ENCODE measurements around the gene SRP14.
A peak's percentile ranks its signal among the peaks of the same experiment; 100 is the strongest.
"Not testable (repeated sequence)": the region's sequence is repeated elsewhere in the genome, so short reads cannot be mapped to it uniquely, and the experiment has no call there.

SRP14 gene

GRCh38 chr15:40038638-40039543 lies at the start of gene SRP14:
Gene SRP14 (minus strand): TSS chr15:40039181. CDS start chr15:40039116, 65 bp downstream.
- DNase-seq: peak; percentile 93

- no peak for DNase-seq
Measured at GRCh38 chr15:40087991-40088928, 49.3 kb upstream of the SRP14 start.

- DNase-seq: no peak
Measured at GRCh38 chr15:40087068-40087810, 48.3 kb upstream of the SRP14 start.

GRCh38 chr15:40085266-40085665 lies 46.3 kb upstream of the SRP14 start:
- no peak for DNase-seq

- no peak for DNase-seq
Measured at GRCh38 chr15:40084650-40085049, 45.7 kb upstream of the SRP14 start.

- no peak for DNase-seq
Measured at GRCh38 chr15:40082195-40082883, 43.4 kb upstream of the SRP14 start.

- no peak for DNase-seq
Measured at GRCh38 chr15:40081691-40082194, 42.8 kb upstream of the SRP14 start.

GRCh38 chr15:40080847-40081246 lies 41.9 kb upstream of the SRP14 start:
- DNase-seq: no peak

GRCh38 chr15:40080104-40080503 lies 41.1 kb upstream of the SRP14 start:
- no peak for DNase-seq

GRCh38 chr15:40079456-40079855 lies 40.5 kb upstream of the SRP14 start:
- no peak for DNase-seq

- DNase-seq: no peak
Measured at GRCh38 chr15:40075298-40076044, 36.5 kb upstream of the SRP14 start.

- not testable (repeated sequence) for DNase-seq
Measured at GRCh38 chr15:40074656-40075055, 35.7 kb upstream of the SRP14 start.

GRCh38 chr15:40073716-40074490 lies 34.9 kb upstream of the SRP14 start:
- DNase-seq: peak; percentile 27

GRCh38 chr15:40072216-40072990 lies 33.4 kb upstream of the SRP14 start:
- DNase-seq: no peak

- no peak for DNase-seq
Measured at GRCh38 chr15:40070608-40071218, 31.7 kb upstream of the SRP14 start.

- DNase-seq: no peak
Measured at GRCh38 chr15:40070166-40070557, 31.2 kb upstream of the SRP14 start.

- no peak for DNase-seq
Measured at GRCh38 chr15:40069178-40070165, 30.5 kb upstream of the SRP14 start.

Data from stimulated activated CD4-positive, alpha-beta T cell treated with anti-CD3 and anti-CD28 coated beads, Interleukin-4, amount 100 ng/mL, for 1 hour (primary cell).